NCI-H748 treated with DMSO at 0.1 percent for 48 hours (cell line): ENCODE data around the gene FBXW2.
"Not testable (repeated sequence)": the region's sequence is repeated elsewhere in the genome, so short reads cannot be mapped to it uniquely, and the experiment has no call there.

Experiments
- DNase-seq: peaks from one replicate; lab custom pipeline; 2025; lab: John Stamatoyannopoulos, UW

FBXW2 gene

GRCh38 chr9:120792898-120793765, at the start of gene FBXW2:
TSS of gene FBXW2 (minus strand) at chr9:120793416. CDS start at chr9:120788258, 5,158 bp downstream.
- DNase-seq: peak; percentile 66

- no peak for DNase-seq
Measured at GRCh38 chr9:120841930-120842684, 48.9 kb upstream of the FBXW2 start.

- DNase-seq: no peak
Measured at GRCh38 chr9:120839146-120839545, 45.9 kb upstream of the FBXW2 start.

GRCh38 chr9:120837921-120838320, 44.7 kb upstream of the FBXW2 start:
- DNase-seq: no peak

- DNase-seq: no peak
Measured at GRCh38 chr9:120833325-120833724, 40.1 kb upstream of the FBXW2 start.

GRCh38 chr9:120832807-120833206, 39.6 kb upstream of the FBXW2 start:
- DNase-seq: no peak

- no peak for DNase-seq
Measured at GRCh38 chr9:120830865-120831264, 37.6 kb upstream of the FBXW2 start.

- no peak for DNase-seq
Measured at GRCh38 chr9:120830151-120830550, 36.9 kb upstream of the FBXW2 start.

- no peak for DNase-seq
Measured at GRCh38 chr9:120829650-120830049, 36.4 kb upstream of the FBXW2 start.

GRCh38 chr9:120820095-120820494, 26.9 kb upstream of the FBXW2 start:
- DNase-seq: no peak

GRCh38 chr9:120818595-120818994, 25.4 kb upstream of the FBXW2 start:
- DNase-seq: no peak

GRCh38 chr9:120815075-120815474, 21.9 kb upstream of the FBXW2 start:
- no peak for DNase-seq

- DNase-seq: no peak
Measured at GRCh38 chr9:120808931-120809330, 15.7 kb upstream of the FBXW2 start.

GRCh38 chr9:120807607-120808379, 14.6 kb upstream of the FBXW2 start:
- no peak for DNase-seq

GRCh38 chr9:120804784-120805363, 11.7 kb upstream of the FBXW2 start:
- not testable (repeated sequence) for DNase-seq

- DNase-seq: no peak
Measured at GRCh38 chr9:120801441-120801840, 8.2 kb upstream of the FBXW2 start.

GRCh38 chr9:120791161-120791560, 2.1 kb downstream of the FBXW2 start:
- DNase-seq: no peak

GRCh38 chr9:120787933-120788332, 5.3 kb downstream of the FBXW2 start:
- no peak for DNase-seq

- no peak for DNase-seq
Measured at GRCh38 chr9:120783602-120784047, 9.6 kb downstream of the FBXW2 start.

- DNase-seq: no peak
Measured at GRCh38 chr9:120781236-120781635, 12.0 kb downstream of the FBXW2 start.

GRCh38 chr9:120780367-120780766, 12.8 kb downstream of the FBXW2 start:
- no peak for DNase-seq

- no peak for DNase-seq
Measured at GRCh38 chr9:120779227-120779626, 14.0 kb downstream of the FBXW2 start.
